Upper lobe of left lung (tissue), 4 donors: Measurements from ENCODE around the gene VAT1L.

ENCODE experiments used
- EP300 ChIP-seq, 4 donors: sonication (generic); formaldehyde crosslinking; IDR thresholded peaks; one replicate each; pipeline ENCODE4 v1.5.1; 2017; ENCODE audit warnings: antibody characterized with exemption in 4 of 4, control low read depth in 2 of 4
- POLR2A ChIP-seq, 4 donors: fragments of 450-650 bp; IDR thresholded peaks; one replicate each; pipeline ENCODE4 v1.5.1; 2016 to 2017; ENCODE audit warnings: antibody characterized with exemption in 4 of 4, mild to moderate bottlenecking in 2 of 4
- POLR2AphosphoS5 ChIP-seq, 2 donors: sonication (generic); formaldehyde crosslinking; IDR thresholded peaks; one replicate each; pipeline ENCODE4 v1.5.1; 2017; ENCODE audit warnings: antibody characterized with exemption in 2 of 2
- TF ChIP-seq, protein P1 (sequence below), 6 experiments: fragments of 450-650 bp in 4 of 6; fragments of 200-600 bp in 2 of 6; sonication (generic) in 2 of 6; IDR thresholded peaks; one replicate each; pipeline ENCODE4 v1.5.1; 2016 to 2019; ENCODE audit warnings: antibody characterized with exemption in 6 of 6

DNA sequence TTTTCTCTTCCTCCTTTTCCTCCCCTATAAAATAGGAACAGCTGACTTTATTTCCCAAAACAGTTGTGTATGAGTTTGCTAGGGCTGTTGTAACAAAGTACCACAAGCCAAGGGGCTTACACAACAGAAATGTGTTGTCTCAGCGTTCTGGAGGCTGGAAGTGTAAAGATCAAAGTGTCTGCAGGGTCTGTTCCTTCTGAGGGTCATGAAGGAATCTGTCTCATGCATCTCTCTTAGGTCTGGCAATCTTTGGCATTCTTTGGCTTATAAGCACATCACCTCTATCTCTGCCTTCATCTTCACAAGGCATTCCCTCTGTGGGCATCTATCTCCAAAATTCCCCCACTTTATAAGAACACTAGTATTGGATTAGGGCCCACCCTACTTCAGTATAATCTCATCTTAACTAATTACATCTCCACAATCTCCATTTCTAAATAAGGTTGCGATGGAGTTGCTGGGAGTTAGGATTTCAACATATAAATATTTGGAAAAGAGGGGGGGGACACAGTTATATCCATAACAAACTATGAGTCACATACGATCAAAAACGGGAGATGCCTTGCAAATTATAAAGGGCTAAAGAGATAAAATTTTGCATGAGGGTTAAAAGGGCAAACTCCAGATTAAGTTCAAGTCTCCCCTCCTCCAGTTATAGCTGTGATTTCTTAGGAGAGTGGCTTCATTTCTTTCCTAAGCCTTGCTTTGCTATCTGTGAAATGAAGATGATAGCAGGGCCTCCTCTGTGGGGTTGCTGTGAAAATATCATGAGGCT lies 109.7 kb downstream of the VAT1L start:
- TF ChIP-seq POLR2A (IDR thresholded peaks at IDR 0.05) (no peak), POLR2AphosphoS5 (IDR thresholded peaks at IDR 0.05) (no peak), EP300 (IDR thresholded peaks at IDR 0.05) (no peak)
- TF ChIP-seq, protein P1, sequence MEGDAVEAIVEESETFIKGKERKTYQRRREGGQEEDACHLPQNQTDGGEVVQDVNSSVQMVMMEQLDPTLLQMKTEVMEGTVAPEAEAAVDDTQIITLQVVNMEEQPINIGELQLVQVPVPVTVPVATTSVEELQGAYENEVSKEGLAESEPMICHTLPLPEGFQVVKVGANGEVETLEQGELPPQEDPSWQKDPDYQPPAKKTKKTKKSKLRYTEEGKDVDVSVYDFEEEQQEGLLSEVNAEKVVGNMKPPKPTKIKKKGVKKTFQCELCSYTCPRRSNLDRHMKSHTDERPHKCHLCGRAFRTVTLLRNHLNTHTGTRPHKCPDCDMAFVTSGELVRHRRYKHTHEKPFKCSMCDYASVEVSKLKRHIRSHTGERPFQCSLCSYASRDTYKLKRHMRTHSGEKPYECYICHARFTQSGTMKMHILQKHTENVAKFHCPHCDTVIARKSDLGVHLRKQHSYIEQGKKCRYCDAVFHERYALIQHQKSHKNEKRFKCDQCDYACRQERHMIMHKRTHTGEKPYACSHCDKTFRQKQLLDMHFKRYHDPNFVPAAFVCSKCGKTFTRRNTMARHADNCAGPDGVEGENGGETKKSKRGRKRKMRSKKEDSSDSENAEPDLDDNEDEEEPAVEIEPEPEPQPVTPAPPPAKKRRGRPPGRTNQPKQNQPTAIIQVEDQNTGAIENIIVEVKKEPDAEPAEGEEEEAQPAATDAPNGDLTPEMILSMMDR (IDR thresholded peaks at IDR 0.05) = no peak
